Fibroblast of skin of right quadriceps (primary cell): ENCODE measurements around the gene BMP2.

Experiments
- DNase-seq: peaks from one replicate; pipeline ENCODE4 v3.0.0-alpha.2; 2013

BMP2 gene

DNA sequence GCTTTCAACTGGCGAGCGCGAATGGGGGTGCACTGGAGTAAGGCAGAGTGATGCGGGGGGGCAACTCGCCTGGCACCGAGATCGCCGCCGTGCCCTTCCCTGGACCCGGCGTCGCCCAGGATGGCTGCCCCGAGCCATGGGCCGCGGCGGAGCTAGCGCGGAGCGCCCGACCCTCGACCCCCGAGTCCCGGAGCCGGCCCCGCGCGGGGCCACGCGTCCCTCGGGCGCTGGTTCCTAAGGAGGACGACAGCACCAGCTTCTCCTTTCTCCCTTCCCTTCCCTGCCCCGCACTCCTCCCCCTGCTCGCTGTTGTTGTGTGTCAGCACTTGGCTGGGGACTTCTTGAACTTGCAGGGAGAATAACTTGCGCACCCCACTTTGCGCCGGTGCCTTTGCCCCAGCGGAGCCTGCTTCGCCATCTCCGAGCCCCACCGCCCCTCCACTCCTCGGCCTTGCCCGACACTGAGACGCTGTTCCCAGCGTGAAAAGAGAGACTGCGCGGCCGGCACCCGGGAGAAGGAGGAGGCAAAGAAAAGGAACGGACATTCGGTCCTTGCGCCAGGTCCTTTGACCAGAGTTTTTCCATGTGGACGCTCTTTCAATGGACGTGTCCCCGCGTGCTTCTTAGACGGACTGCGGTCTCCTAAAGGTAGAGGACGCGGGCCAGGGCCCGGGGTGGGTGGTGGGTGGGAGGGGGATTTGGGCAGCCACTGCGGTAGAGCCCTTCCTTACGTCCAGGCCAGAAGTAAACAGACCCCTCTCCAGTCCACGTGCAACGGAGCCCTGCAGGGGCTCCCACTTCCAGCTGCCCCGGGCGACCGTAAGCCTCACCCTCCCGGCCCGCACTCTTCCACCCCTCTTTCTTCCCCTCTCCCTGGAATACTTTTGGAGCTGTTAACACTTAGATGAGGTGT is 998 bp downstream of the BMP2 start:
- DNase-seq = no peak

DNA sequence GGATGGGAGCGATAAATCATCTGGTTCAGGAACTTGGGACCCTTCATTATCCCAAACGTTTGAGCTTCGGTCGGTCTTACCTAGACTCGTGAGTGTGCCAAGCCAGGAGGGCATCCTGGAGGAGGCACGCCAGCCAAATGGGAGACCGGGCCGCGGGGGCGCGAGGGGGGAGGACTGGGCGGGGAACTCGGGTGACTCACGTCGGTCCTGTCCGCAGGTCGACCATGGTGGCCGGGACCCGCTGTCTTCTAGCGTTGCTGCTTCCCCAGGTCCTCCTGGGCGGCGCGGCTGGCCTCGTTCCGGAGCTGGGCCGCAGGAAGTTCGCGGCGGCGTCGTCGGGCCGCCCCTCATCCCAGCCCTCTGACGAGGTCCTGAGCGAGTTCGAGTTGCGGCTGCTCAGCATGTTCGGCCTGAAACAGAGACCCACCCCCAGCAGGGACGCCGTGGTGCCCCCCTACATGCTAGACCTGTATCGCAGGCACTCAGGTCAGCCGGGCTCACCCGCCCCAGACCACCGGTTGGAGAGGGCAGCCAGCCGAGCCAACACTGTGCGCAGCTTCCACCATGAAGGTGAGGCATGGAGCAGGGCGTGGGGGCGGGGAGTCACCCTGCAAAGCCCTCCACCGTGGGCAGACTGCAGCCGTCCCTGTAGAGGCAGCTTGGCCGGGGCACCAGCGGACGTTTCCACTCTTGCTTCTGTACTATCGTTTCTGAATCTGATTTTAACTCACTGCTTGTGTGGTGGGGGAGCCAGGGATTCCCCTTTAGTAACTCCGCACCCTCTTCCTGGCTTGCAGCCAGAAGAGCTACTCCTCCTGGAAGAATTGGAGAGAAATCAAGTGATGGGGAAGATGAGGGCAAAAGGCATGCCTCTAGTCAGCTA is 2.7 kb downstream of the BMP2 start:
- peak; percentile 49 for DNase-seq

- DNase-seq = no peak
Observed at GRCh38 chr20:6770786-6771100, 3.3 kb downstream of the BMP2 start.

GRCh38 chr20:6780433-6781190 is 13.1 kb downstream of the BMP2 start:
- DNase-seq = no peak

GRCh38 chr20:6783752-6784151 is 16.3 kb downstream of the BMP2 start:
- peak; percentile 7 for DNase-seq

GRCh38 chr20:6784210-6784631 is 16.7 kb downstream of the BMP2 start:
- DNase-seq = peak; percentile 11

GRCh38 chr20:6784767-6785166 is 17.3 kb downstream of the BMP2 start:
- DNase-seq = no peak

GRCh38 chr20:6786548-6786947 is 19.1 kb downstream of the BMP2 start:
- DNase-seq = no peak

DNA sequence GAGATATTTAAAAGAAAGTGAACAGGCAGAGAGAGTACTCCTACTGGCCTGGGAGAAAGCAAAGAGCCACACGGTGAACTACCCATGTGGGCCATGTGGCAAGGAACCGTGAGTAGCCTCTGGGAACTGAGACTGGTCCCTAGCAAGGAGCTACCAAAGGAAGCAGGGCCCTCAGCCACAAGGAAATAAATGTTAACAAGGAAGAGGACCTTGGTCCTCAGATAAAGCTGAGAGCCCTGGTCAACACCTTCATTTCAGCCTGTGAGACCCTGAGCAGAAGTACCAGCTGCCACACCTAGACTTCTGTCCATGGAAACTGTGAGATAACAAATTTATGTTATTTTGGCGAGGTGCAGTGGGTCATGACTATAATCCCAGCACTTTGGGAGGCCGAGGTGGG is 25.3 kb downstream of the BMP2 start:
- DNase-seq = no peak

DNA sequence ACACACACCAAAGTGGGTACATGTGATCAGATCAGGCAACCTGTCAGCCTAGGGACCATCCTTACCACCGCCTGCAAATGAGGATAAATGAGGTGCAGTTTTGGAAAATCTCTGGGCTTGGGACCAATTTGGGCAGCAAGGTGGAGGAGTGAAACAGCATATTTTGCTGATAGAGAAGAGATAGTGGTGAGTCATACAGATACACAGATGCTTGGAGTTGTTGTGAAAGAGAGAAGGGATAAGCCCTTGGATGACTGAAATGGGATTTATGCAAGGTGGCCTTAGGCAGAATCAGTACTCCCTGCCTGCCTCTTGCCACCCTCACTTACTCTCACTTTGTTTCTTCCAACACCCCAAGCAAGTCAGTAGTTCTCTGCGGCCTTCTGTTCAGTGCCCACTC is 34.7 kb downstream of the BMP2 start:
- DNase-seq = no peak

GRCh38 chr20:6806275-6806674 is 38.8 kb downstream of the BMP2 start:
- DNase-seq = no peak

DNA sequence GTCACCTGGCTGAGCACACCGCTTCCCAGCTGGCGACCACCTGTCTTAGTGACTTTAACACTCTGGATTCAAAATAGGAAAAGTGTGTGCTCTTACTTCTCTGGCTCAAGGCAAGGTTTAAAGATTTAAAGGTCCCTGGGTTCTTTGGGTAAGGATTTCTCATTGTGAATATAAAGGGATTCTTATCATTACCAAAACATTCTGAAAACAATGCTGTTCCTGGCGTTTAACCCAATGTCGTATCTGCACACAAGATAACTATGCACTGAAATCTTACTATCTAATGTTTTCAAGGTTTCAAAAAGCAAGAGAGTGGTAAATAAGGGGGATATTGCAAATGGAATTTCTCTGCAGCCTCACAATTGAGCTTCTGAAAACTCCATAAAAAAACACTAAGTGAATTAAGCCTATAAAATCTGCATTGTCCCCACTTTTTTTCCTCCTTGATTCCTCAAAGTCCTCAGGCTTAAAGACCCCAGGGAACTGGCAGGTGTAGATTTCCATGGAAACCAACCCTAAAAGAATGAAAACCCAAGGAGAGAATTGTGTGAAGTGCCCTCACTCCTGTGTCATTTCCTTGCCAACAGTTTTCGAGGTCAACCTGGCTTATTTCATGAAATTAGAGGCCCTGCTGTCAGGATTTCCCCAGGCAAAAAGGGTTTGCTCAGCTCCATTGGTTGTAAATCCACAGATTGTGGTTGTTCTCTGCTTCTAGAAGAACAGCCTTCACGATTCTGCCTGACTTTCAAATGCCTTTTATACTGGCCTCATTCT is 44.0 kb downstream of the BMP2 start:
- no peak for DNase-seq

DNA sequence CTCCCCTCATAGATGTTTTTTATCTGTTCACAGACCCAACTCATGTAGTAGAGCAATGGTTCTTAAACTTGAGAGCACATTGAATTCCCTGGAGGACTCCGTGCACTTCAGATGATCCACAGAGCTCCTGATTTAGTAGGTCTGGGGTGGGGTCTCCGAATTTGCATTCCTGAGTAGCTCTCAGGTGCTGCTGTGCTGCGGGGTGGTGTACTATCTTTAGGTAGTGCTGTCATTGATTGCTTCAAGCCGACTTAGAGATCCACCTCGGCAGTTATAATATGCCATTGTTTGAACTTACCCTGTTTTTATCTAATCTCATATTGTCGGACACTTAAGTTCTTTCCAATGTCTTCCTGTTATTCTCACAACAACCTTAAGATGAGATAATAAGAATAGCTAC is 45.0 kb downstream of the BMP2 start:
- DNase-seq = no peak

- DNase-seq = no peak
Observed at GRCh38 chr20:6814945-6815344, 47.5 kb downstream of the BMP2 start.

DNA sequence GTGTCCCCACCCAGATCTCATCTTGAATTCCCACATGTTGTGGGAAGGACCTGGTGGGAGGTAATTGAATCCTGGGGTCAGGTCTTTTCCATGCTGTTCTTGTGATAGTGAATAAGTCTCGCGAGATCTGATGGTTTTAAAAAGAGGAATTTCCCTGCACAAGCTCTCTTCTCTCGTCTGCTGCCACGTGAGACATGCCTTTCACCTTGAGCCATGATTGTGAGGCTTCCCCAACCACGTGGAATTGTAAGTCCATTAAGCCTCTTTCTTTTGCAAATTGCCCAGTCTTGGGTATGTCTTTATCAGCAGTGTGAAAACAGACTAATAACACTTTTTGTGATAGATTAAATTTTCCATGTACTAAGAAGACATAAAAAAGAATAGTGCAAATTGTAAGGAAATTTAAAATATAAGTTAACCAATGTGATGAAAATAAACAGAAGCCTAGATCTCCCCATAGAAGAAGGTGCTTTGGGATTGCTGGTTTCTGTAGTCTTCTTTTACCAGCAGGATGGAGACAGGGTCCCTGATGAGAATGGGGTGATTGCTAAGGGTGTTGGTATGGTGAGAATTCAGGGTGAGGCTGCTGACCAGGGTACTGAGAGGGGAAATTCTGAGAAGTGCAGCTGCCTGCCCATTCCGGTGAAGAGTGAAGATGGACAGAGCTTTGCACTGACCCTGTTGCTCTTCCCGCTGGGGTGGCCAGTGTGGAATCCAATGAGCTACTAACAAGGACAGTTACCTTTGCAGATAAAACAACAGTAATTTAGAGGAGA is 50.7 kb downstream of the BMP2 start:
- no peak for DNase-seq

GRCh38 chr20:6819599-6819998 is 52.1 kb downstream of the BMP2 start:
- no peak for DNase-seq

DNA sequence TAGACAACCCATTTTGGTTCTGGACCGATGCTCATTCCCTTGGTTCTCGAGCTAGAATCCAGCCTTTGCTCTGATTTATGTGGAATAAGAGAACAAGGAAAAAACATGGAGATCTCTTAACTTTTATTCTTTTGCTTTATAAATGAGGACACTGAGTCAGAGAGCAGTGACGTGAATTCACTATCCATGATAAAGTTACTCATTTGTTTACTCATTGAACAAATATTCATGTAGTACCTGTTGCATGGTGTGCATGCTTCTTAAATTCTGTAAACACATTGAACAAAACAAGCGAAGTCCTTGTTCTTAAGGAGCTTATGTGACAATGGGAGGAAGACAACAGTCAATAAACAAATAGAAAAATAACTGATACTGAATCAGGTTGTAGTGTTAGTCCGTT is 56.9 kb downstream of the BMP2 start:
- no peak for DNase-seq

- no peak for DNase-seq
Observed at GRCh38 chr20:6827472-6827871, 60.0 kb downstream of the BMP2 start.

DNA sequence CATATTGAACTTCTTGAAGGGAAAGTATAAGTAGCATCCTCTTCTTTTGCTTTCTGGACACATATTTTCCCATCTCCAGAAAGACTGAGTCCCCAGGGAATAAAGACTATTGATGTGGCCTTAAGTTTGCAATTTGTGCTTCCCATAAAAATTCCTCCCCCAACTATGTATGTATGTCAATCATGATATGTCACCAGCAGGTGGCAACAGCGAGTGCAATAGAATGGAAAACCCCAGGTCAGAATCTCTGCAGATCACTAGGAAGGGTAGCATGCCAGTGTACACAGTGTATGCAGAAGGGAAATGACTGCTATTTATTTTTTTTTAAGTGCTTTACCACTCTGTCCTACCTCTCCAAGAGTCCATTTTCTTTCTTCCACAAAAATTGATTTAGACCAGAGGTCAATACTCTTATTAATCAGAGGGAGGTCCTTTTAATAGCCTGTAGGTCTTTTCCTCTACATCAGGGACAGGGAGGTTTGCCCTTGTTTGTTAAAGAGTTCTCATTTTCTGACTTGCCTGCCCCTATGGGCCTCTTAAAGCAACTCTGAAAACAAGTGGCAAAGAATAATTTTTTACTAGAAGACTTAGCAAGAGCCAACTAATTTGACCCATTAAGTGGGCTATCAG is 61.4 kb downstream of the BMP2 start:
- peak; percentile 52 for DNase-seq

DNA sequence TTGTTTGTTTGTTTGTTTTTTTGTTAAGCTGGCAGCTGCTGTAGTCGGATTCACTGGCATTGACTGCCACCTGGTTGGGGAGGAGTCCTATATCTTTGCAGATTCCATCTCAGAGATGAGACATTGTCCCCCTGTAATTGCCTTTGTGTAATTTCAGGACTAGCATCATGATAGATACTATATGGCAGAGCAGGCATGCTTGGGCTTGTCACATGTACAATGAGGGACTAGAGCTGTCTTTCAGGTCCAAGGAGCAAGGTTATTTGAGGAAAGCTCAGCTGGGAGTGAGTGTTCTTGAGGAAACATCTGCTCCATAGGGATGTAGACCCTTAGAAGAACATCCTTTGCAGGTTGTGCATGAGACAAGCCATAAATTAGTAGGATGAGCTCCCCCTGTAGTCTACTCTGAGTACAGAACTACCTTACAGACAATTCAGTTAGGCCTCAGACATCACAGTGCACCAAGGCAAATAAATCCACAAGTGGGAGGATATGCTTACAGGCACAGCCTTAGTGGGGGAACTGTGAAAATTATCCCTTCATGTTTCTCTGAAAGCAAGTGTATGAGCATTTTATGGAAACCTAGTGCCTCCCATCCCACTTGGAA is 62.1 kb downstream of the BMP2 start:
- DNase-seq = no peak
